ENCODE data around the gene LCN15. TPM values are rescaled to one million over a fixed set of nuclear protein-coding genes. Genes with fewer than 3 reads are reported as not detected.

The LCN15 gene
- total RNA-seq, 1 donor from 2014 or later: not detected

- H3K4me1 Mint-ChIP-seq (ENCODE audit: low read depth, unreplicated experiment): no peaks in the 10 kb centered on the region
- Histone ChIP-seq H3K4me2 (ENCODE audit: low read length) (no peak overlapping the region), H3K4me1 (ENCODE audit: insufficient read depth, low read length) (no peaks in the 10 kb centered on the region), H4K20me1 (ENCODE audit: insufficient read depth, low read length) (no peaks in the 10 kb centered on the region), H2AFZ (ENCODE audit: low read depth, low read length) (no peak overlapping the region), H3K79me2 (ENCODE audit: insufficient read depth, low read length) (no peaks in the 10 kb centered on the region), H3K9me3 (ENCODE audit: insufficient read depth, low read depth, low read length) (no peaks in the 10 kb centered on the region), H3K4me3 (ENCODE audit: insufficient read depth, low read depth, low read length) (no peak overlapping the region), H3K27ac (ENCODE audit: low read depth, low read length) (no peak overlapping the region), H3K36me3 (ENCODE audit: insufficient read depth, low read length) (no peaks in the 10 kb centered on the region), H3K9ac (ENCODE audit: low read length) (no peak overlapping the region), H3K27me3 (ENCODE audit: insufficient read depth, low read length) (peaks cover 19% of the 10 kb centered on the region)
- H3K36me3 Mint-ChIP-seq (ENCODE audit: low read depth, unreplicated experiment): no peaks in the 10 kb centered on the region
- H3K4me3 Mint-ChIP-seq (ENCODE audit: unreplicated experiment): no peak overlapping the region
- FAIRE-seq: no peak
- H3K27me3 Mint-ChIP-seq (ENCODE audit: low read depth, unreplicated experiment): peaks cover 16% of the 10 kb centered on the region
- H3K9me3 Mint-ChIP-seq (ENCODE audit: unreplicated experiment): peaks cover 3% of the 10 kb centered on the region
- no peak for DNase-seq (ENCODE audit: low read depth)
- H3K27ac Mint-ChIP-seq (ENCODE audit: unreplicated experiment): no peak overlapping the region
- TF ChIP-seq EZH2 (IDR thresholded peaks at IDR 0.05; ENCODE audit: insufficient read depth, low read length) (no peak), CTCF (IDR thresholded peaks at IDR 0.05; ENCODE audit: insufficient read depth, low read depth, low read length) (no peak)
Observed at GRCh38 chr9:136739509-136739908, 24.8 kb downstream of the LCN15 start.

- H3K27ac ChIP-seq (ENCODE audit: low read depth, low read length): no peak overlapping the region
- TF ChIP-seq CTCF (IDR thresholded peaks at IDR 0.05; ENCODE audit: insufficient read depth, low read depth, low read length) (no peak), EZH2 (IDR thresholded peaks at IDR 0.05; ENCODE audit: insufficient read depth, low read length) (no peak)
- peaks cover 19% of the 10 kb centered on the region for H3K27me3 ChIP-seq (ENCODE audit: insufficient read depth, low read length)
- H2AFZ ChIP-seq (ENCODE audit: low read depth, low read length): no peak overlapping the region
- H3K9ac ChIP-seq (ENCODE audit: low read length): no peak overlapping the region
- DNase-seq (ENCODE audit: low read depth) (no peak), FAIRE-seq (no peak)
- no peaks in the 10 kb centered on the region for H3K9me3 ChIP-seq (ENCODE audit: insufficient read depth, low read depth, low read length)
- H3K9me3 Mint-ChIP-seq (ENCODE audit: unreplicated experiment): peaks cover 3% of the 10 kb centered on the region
- H4K20me1 ChIP-seq (ENCODE audit: insufficient read depth, low read length): no peaks in the 10 kb centered on the region
- peaks cover 16% of the 10 kb centered on the region for H3K27me3 Mint-ChIP-seq (ENCODE audit: low read depth, unreplicated experiment)
- no peaks in the 10 kb centered on the region for H3K36me3 Mint-ChIP-seq (ENCODE audit: low read depth, unreplicated experiment)
- H3K4me3 ChIP-seq (ENCODE audit: insufficient read depth, low read depth, low read length): no peak overlapping the region
- no peaks in the 10 kb centered on the region for H3K4me1 ChIP-seq (ENCODE audit: insufficient read depth, low read length)
- no peak overlapping the region for H3K27ac Mint-ChIP-seq (ENCODE audit: unreplicated experiment)
- H3K4me2 ChIP-seq (ENCODE audit: low read length): no peak overlapping the region
- H3K4me3 Mint-ChIP-seq (ENCODE audit: unreplicated experiment): no peak overlapping the region
- H3K4me1 Mint-ChIP-seq (ENCODE audit: low read depth, unreplicated experiment): no peaks in the 10 kb centered on the region
- H3K79me2 ChIP-seq (ENCODE audit: insufficient read depth, low read length): no peaks in the 10 kb centered on the region
- no peaks in the 10 kb centered on the region for H3K36me3 ChIP-seq (ENCODE audit: insufficient read depth, low read length)
Observed at GRCh38 chr9:136738960-136739359, 25.4 kb downstream of the LCN15 start.

- TF ChIP-seq EZH2 (IDR thresholded peaks at IDR 0.05; ENCODE audit: insufficient read depth, low read length) (no peak), CTCF (IDR thresholded peaks at IDR 0.05; ENCODE audit: insufficient read depth, low read depth, low read length) (no peak)
- peaks cover 6% of the 10 kb centered on the region for H3K79me2 ChIP-seq (ENCODE audit: insufficient read depth, low read length)
- H3K27me3 Mint-ChIP-seq (ENCODE audit: low read depth, unreplicated experiment): peaks cover 16% of the 10 kb centered on the region
Observed at GRCh38 chr9:136735812-136736480, 28.4 kb downstream of the LCN15 start.

More at GRCh38 chr9:136735812-136736480, 28.4 kb downstream of the LCN15 start:
- H3K27ac Mint-ChIP-seq (ENCODE audit: unreplicated experiment): no peak overlapping the region
- Histone ChIP-seq H3K4me1 (ENCODE audit: insufficient read depth, low read length) (no peaks in the 10 kb centered on the region), H3K4me3 (ENCODE audit: insufficient read depth, low read depth, low read length) (no peak overlapping the region), H3K9me3 (ENCODE audit: insufficient read depth, low read depth, low read length) (no peaks in the 10 kb centered on the region), H3K27ac (ENCODE audit: low read depth, low read length) (no peak overlapping the region), H3K9ac (ENCODE audit: low read length) (no peak overlapping the region), H3K36me3 (ENCODE audit: insufficient read depth, low read length) (no peaks in the 10 kb centered on the region), H2AFZ (ENCODE audit: low read depth, low read length) (no peak overlapping the region), H3K27me3 (ENCODE audit: insufficient read depth, low read length) (peaks cover 3% of the 10 kb centered on the region), H3K4me2 (ENCODE audit: low read length) (no peak overlapping the region), H4K20me1 (ENCODE audit: insufficient read depth, low read length) (peaks cover 4% of the 10 kb centered on the region)
- H3K4me1 Mint-ChIP-seq (ENCODE audit: low read depth, unreplicated experiment): no peaks in the 10 kb centered on the region
- FAIRE-seq (no peak), DNase-seq (ENCODE audit: low read depth) (no peak)
- H3K4me3 Mint-ChIP-seq (ENCODE audit: unreplicated experiment): no peak overlapping the region
- H3K9me3 Mint-ChIP-seq (ENCODE audit: unreplicated experiment): peaks cover 3% of the 10 kb centered on the region
- peaks cover 2% of the 10 kb centered on the region for H3K36me3 Mint-ChIP-seq (ENCODE audit: low read depth, unreplicated experiment)

Data from astrocyte (in vitro differentiated cells and primary cell).